ENCODE results near the gene LAMB4.
A peak's percentile ranks its signal among the peaks of the same experiment; 100 is the strongest.

The LAMB4 gene
- total RNA-seq, result 0 to 5.1 (median 0.15) reads per million in 17 experiments

- DNase-seq, result no peak
These were observed at the start of gene LAMB4 for GRCh38 chr7:108130261-108130660. TSS of gene LAMB4 (minus strand) at chr7:108130361. CDS start at chr7:108123164, 7,197 bp downstream.

- no peak for DNase-seq
These were observed 48.2 kb upstream of the LAMB4 start for GRCh38 chr7:108178398-108178797.

DNA sequence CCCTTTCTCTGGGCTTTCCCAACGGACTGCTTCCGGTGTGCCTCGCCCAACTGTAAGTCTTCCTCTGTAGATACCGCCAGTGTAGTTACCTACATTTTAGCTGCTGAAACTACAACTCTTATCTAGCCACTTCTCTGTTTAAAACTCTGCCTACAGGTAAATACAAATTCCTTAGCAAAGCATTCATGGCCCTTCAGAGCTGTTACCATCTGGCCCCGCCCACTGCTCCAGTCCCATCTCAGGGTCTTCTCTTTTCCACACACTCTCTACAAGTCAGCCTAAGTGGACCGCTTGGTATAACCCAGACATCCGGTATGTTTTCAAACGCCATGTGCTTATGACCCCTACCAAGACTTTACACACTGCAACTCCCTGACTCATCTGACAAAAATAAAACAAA is 41.0 kb upstream of the LAMB4 start:
- no peak for DNase-seq

DNA sequence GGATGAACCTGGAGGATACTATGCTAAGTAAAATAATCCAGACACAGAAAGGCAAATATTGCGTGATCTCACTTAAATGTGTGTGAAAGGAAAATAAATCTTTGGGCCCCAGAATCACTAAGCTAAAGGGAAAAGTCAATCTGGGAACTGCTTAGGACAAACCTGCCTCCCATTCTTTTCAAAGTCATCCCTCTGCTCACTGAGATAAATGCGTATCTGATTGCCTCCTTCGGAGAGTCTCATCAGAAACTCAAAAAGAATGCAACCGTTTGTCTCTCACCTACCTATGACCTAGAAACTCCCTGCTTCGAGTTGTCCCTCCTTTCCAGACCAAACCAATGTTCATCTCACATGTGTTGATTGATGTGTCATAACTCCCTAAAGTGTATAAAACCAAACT is 40.1 kb upstream of the LAMB4 start:
- no peak for DNase-seq

DNA sequence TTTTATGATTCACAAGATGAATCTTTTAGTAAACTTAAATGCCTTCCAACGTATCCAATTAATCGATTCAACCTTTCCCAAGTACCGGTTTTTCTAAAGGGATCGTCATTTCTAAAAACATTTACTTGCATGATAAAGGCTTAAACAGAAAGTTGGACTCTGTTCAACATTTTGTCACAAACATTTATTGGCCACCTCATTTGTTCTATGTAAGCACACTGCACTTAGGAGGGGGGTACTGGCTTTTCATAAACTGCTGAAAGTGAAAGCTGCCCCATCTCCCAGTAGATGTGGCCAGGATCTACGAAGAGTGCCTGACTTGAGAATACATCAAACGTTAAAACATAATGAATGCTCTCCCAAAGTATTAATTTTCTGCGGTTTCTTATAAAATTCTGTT is 37.3 kb upstream of the LAMB4 start:
- no peak for DNase-seq

GRCh38 chr7:108166687-108167086 is 36.5 kb upstream of the LAMB4 start:
- DNase-seq, result no peak

- DNase-seq, result no peak
These were observed 35.6 kb upstream of the LAMB4 start for GRCh38 chr7:108165723-108166122.

- DNase-seq, result no peak
These were observed 34.8 kb upstream of the LAMB4 start for GRCh38 chr7:108164946-108165345.

DNA sequence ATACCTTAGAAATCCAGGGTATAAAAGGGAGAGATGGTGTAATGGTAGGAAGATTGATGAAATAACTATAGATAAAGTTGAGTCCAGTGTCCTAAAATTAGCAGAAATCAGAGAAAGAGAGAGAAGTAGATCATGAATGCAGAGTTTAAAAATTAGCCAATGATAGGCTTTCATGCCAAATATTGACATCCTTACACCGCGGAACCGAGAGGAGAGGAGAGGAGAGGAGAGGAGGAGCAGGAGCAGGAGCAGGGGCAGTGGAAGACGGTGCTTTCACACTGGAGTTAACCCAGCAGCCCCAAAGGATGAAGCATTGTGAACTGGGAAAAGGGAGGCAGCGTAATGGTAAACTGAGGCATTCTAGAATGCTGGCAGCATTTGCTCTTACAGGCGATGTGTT is 34.2 kb upstream of the LAMB4 start:
- no peak for DNase-seq

GRCh38 chr7:108158776-108159175 is 28.6 kb upstream of the LAMB4 start:
- no peak for DNase-seq

GRCh38 chr7:108157606-108158335 is 27.6 kb upstream of the LAMB4 start:
- no peak for DNase-seq

- DNase-seq, result peak in 2 of 4 experiments; percentile 43 to 47
These were observed 26.9 kb upstream of the LAMB4 start for GRCh38 chr7:108156897-108157605.

GRCh38 chr7:108152198-108152597 is 22.0 kb upstream of the LAMB4 start:
- no peak for DNase-seq

- DNase-seq, result no peak
These were observed 19.7 kb upstream of the LAMB4 start for GRCh38 chr7:108149908-108150307.

DNA sequence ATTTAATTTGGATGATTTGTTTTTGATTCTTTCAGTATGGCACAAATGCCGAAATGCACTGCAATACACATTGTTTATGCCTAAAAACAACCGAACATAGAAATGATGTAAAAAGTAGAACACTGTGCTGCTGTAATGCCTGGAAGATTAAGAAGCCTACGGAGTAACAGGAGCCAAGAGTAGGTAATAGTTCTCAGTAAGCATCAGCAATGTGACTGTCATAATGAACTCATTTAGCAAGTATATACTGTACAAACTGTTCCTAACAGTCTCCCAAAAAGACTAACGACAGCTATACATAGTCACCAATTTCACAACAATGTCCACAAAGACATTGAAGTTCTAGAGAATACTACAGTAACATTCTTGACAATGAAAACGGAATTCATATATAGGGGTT is 19.0 kb upstream of the LAMB4 start:
- DNase-seq, result no peak

DNA sequence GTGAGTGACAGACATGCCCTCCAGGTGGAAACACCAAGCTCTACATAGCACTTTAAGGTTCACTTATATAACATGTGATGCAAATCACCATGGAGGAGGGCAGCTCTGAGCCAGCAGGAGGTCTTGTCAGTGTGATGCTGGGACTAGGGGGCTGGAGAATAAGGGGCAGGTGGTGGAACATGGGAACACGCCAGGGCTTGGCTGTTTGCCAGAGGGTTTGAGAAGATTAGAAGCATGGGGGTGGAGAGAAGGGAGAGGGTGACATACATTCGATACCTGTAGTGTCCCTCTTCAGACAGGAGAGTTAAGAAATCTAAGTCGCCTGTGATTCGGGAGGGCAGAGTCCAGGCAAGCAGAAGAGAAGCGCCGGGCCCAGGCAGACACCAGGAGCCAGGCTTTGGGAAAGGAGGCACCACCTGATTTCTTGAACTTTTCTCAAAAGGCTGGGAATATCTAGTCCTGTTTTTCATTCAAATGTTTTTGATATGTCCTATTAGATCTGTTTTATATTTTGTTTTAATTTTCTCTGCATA is 16.9 kb upstream of the LAMB4 start:
- DNase-seq, result no peak

GRCh38 chr7:108146070-108146842 is 16.1 kb upstream of the LAMB4 start:
- DNase-seq, result peak; percentile 70 to 79 (median 72)

GRCh38 chr7:108145401-108145800 is 15.2 kb upstream of the LAMB4 start:
- no peak for DNase-seq

GRCh38 chr7:108144931-108145330 is 14.8 kb upstream of the LAMB4 start:
- no peak for DNase-seq

DNA sequence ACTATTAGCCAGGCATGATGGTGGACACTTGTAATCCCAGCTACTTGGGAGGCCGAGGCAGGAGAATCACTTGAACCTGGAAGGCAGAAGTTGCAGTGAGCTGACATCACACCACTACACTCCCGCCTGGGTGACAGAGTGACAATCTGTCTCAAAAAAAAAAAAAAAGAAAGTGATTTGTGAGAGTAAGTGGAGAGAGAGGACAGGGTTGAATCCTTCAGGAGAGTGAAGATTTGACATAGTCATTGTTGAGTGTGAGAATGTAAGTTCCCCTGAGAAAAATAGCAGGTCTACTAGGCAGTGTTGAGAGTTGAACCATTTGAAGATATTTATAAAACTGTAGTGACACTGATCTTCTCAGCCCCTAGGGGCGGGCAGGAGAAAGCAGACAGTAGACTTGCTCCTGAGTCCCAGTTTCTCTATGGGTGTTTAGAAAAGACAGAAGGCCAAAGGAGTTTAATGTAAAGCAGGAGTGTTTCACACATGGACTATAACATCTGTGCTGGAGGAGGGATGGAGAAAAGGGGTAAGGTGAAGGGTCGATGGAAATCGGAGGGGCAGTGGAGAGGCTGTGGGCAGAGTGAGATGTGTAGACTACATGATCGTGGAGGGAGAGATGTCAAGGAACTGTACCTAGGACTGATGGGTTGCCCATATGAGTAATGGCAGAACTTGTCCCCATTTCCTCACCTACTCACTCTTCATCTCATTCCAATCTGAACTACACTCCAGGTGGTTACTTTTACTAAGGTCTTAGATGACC is 13.7 kb upstream of the LAMB4 start:
- DNase-seq, result no peak

- no peak for DNase-seq
These were observed 12.6 kb upstream of the LAMB4 start for GRCh38 chr7:108142675-108143259.

DNA sequence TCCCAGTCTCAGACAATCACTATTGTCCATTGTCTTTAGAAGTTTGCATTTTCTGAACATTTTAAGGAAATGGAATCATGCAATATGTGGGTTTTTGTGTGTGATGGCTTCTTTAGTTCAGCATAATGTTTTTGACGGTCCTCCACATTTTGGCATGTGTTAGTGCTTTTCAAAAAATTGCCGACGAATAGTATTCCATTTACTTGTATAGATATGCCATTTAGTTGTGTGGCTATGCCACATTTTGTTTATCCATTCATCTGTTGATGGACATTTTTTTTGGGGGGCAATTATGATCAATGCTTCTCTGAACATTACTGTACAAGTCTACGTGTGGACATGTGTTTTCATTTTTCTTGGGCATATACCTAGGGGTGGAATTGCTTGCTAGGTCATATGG is 12.0 kb upstream of the LAMB4 start:
- DNase-seq, result no peak

Measured in suppressor macrophage (primary cell).